RCC 7860 (cell line): ENCODE measurements around the gene LOXHD1.

Experiments used
- DNase-seq: peaks from one replicate; pipeline ENCODE4 v3.0.0-alpha.2; 2015; ENCODE audit warnings: low spot score
- FAIRE-seq: peaks from 2 replicates; lab custom pipeline; 2012; peaks lifted over from hg19 to GRCh38; lab: Jason Lieb, UNC

Gene LOXHD1

GRCh38 chr18:46628206-46628605 lies 28.8 kb downstream of the LOXHD1 start:
- no peak for DNase-seq

GRCh38 chr18:46627136-46627535 lies 29.9 kb downstream of the LOXHD1 start:
- FAIRE-seq (no peak), DNase-seq (no peak)

More at GRCh38 chr18:46628206-46628605, 28.8 kb downstream of the LOXHD1 start:
- no peak for FAIRE-seq

GRCh38 chr18:46625069-46625468 lies 32.0 kb downstream of the LOXHD1 start:
- DNase-seq = no peak
- no peak for FAIRE-seq

- DNase-seq = no peak
- no peak for FAIRE-seq
Observed at GRCh38 chr18:46624127-46624526, 32.9 kb downstream of the LOXHD1 start.

DNA sequence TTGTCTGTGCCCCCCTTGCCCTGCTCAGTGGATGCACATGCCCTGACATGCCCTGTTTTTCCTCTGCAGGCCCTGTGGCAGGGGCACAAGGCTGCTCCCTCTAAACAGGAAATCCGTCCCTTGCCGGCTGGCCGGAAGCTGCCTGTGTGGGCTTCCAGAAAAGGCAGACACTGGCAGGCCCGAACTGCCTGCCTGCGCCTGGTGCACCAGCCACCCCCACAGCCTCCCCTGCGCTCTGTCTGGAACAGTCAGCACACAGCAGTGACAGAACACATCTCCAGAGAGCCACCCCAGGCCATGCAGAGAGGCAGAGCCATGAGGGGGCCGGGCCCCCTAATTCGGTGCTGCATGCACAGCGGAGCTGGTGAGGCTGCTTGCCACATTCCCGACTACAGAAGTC lies 33.5 kb downstream of the LOXHD1 start:
- FAIRE-seq (no peak), DNase-seq (no peak)

DNA sequence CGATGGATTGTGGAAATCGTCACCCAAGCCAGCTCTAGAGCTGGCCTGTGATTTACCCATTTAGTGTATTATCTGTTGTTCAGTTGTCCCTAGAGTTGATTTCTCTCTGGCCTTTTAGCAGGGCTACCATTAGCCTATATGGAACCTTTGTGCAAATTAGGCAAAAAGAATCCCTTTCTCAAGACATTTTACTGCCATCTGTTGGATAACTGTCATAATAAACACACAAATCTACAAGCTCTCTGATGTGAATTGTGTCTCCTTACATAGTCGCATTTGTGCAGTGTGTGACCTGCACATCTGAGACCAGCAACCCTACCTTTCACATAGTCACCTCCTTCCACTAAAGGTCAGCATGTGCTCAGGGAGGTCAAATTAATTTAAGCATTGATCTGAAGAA lies 34.0 kb downstream of the LOXHD1 start:
- no peak for FAIRE-seq
- DNase-seq = no peak

GRCh38 chr18:46622451-46622850 lies 34.6 kb downstream of the LOXHD1 start:
- no peak for DNase-seq
- FAIRE-seq = no peak

DNA sequence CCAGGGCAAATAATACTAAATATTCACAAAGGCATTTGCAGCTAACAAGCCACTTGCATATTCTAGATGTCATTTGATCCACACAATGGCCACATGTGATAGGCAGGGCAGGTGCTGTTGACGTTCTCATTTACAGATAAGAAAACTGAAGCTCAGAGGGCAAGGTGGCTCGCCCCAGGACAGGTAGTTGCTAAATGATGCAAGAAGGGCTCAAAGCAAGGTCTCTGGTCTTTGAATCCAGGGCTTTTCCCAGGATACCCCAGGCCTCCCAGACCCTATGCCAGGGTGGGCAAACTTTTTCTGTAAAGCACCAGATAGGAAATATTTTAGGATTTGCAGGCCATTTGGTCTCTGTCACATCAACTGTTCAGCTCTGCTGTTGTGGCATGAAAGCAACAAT lies 35.1 kb downstream of the LOXHD1 start:
- no peak for FAIRE-seq
- DNase-seq = no peak

- FAIRE-seq (no peak), DNase-seq (no peak)
Observed at GRCh38 chr18:46621111-46621766, 35.8 kb downstream of the LOXHD1 start.

GRCh38 chr18:46619559-46619958 lies 37.5 kb downstream of the LOXHD1 start:
- no peak for FAIRE-seq
- no peak for DNase-seq

GRCh38 chr18:46615720-46616119 lies 41.3 kb downstream of the LOXHD1 start:
- DNase-seq = no peak
- no peak for FAIRE-seq

GRCh38 chr18:46609048-46609447 lies 48.0 kb downstream of the LOXHD1 start:
- FAIRE-seq = no peak

DNA sequence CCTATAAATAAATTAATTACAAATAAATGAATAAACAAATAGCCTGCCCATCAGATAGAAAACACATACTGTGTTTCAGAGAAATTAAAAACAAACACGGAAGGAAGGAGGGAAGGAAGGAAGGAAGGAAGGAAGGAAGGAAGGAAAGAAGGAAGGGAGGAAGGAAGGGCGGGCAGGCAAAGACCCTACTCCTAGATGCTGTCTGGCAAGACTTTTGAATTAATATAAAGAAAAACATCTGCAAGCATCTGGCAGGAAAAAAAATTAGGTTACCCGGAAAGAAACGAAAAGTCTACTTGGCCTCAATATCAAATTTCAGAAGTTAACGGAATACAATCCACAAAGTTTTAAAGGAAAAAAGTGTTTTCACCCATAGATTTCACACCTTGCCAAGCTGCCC lies 49.1 kb downstream of the LOXHD1 start:
- no peak for FAIRE-seq
- DNase-seq = no peak

More at GRCh38 chr18:46609048-46609447, 48.0 kb downstream of the LOXHD1 start:
- DNase-seq = no peak

DNA sequence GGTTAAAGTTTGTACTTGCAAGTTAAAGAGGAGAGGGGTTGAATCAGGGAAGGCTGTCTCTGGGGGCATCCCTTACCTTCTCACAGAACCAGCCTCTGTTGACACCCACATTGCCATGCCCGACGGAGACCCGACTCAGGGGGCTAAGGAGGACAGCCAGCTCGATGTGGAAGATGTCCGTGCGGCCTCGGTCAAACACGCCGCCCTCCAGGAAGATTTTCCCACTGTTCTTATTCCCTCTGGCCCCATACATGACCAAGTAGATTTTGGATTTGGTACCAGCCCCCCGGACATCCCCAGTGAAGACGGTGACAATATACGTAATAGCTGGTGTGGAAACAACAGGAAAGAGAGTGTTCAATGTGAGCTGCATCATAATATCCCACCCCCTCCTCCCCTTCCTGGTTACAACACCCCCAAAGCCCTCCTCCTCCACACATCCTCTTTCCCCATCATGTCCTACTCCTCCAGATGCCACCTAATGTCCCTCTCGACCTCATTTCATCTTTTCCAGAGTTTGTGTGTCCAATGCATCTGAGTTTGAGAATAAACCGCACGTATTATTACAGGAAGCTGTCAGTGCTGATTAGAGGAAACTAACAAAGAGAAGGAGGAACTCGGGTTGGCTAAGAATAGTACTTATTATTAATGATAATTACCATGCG lies 55.7 kb downstream of the LOXHD1 start:
- FAIRE-seq (no peak), DNase-seq (no peak)

DNA sequence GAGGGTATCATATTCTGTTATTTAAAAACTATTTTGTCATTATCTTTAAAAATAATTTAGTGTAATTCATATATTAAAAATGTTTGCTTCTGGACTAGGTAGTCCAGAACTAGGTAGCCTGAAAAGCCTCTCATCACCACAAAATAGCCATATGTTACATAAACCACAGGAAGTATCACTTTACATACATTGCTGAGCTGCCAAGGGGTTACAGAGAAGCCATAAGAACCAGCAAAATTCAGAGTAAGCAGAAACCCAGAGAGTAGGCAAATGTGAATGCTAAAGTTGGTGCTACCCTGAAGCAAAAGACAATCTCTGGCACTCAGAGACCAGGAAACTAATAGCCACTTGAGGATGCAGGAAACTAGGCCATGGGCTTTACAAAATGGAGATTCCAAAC lies 60.9 kb downstream of the LOXHD1 start:
- DNase-seq (no peak), FAIRE-seq (no peak)

DNA sequence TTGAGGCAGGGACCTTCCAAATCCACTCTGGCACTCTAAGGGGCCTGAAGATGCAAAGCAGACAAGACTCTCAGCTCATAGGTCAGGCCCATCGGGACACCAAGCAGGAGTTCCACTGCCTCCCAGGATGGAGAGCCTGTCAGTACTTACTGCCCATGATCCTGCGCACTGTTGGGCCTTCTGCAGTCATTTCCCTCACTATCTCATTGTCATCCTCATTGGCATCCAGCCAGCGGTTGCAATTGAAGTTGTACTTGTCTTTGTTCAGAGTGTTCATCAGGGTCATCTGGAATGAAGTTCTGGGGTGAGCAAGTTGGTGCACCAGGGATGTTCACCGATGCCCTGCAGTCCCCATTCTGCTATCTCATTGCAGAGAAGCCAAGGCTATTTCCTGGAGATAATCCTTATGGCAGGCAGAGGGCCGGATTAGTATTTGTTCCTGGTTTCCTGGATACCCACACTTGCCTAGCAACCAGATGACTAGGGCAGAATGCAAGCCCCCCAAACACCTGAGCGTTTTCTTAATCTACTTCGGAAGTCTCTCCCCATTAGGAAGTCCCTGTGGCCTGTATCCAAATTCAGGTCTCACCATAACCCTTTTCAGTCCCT lies 65.1 kb downstream of the LOXHD1 start:
- FAIRE-seq = no peak
- no peak for DNase-seq

DNA sequence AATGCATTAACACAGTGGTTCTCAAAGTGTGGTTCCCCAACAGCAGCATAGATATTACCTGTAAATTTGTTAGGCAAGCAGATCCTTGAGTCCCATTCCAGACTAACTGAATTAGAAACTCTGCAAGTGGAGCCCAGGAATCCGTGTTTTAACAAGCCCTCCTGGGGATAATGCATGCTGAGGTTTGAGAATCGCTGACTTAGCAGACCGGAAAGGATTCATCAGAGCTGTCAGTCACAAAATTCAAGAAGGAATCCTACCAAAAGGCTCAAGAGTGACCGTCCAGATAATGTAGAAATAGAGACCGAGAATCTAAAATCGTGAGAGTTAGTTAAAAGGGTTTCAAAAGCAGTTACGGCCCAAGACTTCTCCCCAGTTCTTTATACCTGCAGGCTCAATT lies 66.9 kb downstream of the LOXHD1 start:
- DNase-seq (no peak), FAIRE-seq (no peak)

DNA sequence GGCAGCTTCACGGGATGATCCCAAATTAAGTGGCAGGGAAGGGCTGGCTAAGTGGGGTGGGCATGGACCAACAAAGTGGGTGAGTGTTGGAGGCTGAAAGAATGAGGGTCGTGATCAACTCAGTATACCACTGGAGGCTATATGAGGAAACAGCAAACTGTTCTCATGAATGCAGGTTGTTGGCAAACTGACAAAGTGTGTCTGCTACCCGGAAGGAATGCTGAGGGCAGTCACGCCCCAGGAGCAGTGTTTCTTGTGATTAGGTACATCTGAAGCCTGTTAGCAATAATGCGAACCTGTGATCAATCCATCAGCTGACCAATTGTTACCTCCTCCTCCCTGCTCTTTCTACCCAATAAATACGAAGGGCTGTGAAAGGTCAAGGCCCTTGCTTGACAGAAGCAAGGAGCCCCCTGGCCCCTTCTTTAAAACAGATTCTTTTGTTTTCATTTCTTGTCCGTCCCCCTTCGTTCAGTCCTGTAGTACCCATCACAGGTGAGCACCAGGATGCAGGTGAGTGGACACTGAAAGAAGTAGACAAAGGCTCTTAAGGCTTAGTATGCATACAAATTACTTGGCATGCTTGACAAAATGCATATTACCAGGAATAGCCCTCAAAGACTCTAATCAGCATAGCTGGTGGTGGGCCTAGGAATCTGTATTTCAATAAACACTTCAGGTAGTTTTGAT lies 67.9 kb downstream of the LOXHD1 start:
- no peak for FAIRE-seq
- DNase-seq = no peak

GRCh38 chr18:46587600-46587999 lies 69.4 kb downstream of the LOXHD1 start:
- DNase-seq = no peak
- FAIRE-seq = no peak

DNA sequence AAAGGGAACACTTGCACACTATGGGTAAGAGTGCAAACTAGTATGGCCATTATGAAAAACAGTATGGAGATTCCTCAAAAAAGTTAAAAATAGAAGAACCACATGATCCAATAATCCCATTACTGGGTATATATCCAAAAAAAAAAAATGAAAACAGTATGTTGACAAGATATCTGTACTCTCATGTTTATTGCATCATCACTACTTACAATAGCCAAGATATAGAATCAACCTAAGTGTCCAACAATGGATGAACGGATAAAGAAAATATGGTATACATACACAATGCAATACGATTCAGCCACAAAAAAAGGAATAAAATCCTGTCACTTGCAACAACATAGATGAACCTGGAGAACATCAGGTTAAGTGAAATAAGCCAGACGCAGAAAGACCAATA lies 73.3 kb downstream of the LOXHD1 start:
- FAIRE-seq (no peak), DNase-seq (no peak)

DNA sequence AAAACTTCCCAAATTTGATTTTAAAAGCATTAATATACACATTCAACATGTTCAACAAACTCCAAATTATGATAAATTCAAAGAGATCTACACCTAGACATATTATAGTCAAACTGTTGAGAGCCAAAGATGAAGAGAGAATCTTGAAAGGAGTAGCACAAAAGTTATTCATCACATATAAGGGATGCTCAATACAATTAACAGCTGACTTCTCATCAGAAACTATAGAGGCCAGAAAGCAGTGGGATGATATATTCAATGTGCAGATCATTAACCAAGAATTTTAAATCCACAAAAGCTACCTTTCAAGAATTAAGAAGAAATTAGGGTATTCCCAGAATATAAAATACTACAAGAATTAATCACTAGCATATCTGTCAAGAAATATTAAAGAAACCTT lies 75.4 kb downstream of the LOXHD1 start:
- DNase-seq = no peak
- FAIRE-seq = no peak

DNA sequence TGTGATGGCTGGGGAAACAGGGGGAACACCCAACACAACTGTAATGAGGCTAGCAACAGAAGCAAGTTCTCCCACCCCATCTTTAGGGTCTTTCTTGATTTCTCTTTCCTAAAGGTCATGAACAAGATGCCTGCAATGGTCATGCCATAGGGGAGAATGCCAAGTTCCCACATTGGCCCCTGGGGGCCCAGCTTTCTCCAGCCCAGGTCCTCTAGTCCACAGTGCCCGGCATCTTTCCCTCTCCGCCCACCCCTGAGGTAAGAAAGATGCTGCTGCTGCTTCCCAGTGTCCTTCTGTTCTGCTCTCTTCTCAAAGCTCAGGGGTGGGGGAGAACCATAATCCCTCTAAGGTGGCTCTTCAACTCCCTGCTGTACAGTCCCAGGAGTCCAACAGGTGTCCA lies 78.0 kb downstream of the LOXHD1 start:
- FAIRE-seq = no peak
- no peak for DNase-seq
